Mammary epithelial cell (primary cell): ENCODE measurements around the gene KCNMB1.

ENCODE experiments used
- CTCF ChIP-seq, 2 donors: IDR thresholded peaks in 1 of 2; conservative IDR thresholded peaks in 1 of 2; 2 replicates each; pipeline ENCODE4 v1.5.1; 2011 to 2012; ENCODE audit warnings: inconsistent platforms in 2 of 2, low read length in 2 of 2, mild to moderate bottlenecking in 2 of 2, control low read depth in 1 of 2, low read depth in 1 of 2; ENCODE audit not compliant: insufficient read depth in 1 of 2; ENCODE audit errors: extremely low read depth in 1 of 2
- EZH2 ChIP-seq: IDR thresholded peaks from 2 replicates; pipeline ENCODE4 v1.6.1; 2012; ENCODE audit warnings: low read length, inconsistent platforms, borderline replicate concordance

GRCh38 chr5:170333161-170333910, 55.8 kb downstream of the KCNMB1 start:
- TF ChIP-seq CTCF (conservative IDR thresholded peaks at IDR 0.05 in 1 of 2, IDR thresholded peaks at IDR 0.05 in 1 of 2; ENCODE audit: extremely low read depth in 1 of 2, insufficient read depth in 1 of 2, low read depth in 1 of 2, low read length in 2 of 2) (no peak), EZH2 (no peak)
